Left colon (tissue), 2 donors: ENCODE results near the gene CFAP210. TPM values are rescaled to one million over a fixed set of nuclear protein-coding genes. Genes with fewer than 3 reads are reported as not detected.
"Not testable (repeated sequence)": the region's sequence is repeated elsewhere in the genome, so short reads cannot be mapped to it uniquely, and the experiment has no call there.

Source experiments
- ATAC-seq: fragments of 200-7000 bp; cut with Tn5 transposase; one replicate; pipeline ENCODE4 v1.9.1; 2020; ENCODE audit warnings: mild to moderate bottlenecking, moderate library complexity
- DNase-seq, 2 donors: peaks; one replicate each; pipeline ENCODE4 v3.0.0-alpha.2; 2020
- intact Hi-C, 2 donors: fragments of 100-400 bp; cut with DNase I in 1 of 2; cut with micrococcal nuclease in 1 of 2; formaldehyde crosslinking; loops; one replicate each; pipeline versions ENCODE4 v1.11.2 to v1.14.0; 2022; cut with DNase I, micrococcal nuclease
- total RNA-seq, 2 donors: library from RNA; stranded (reverse); fragmentation: NEBNext Ultra II Directional; extraction: Animal tissue kit (Norgen Biotek cat#: 25700); gene quantifications; one replicate each; pipeline ENCODE4 v1.2.1, GENCODE V29; 2021
- donor health status: DM: no; HTN: no; CAD: no.
- donor health status: DM: yes; HTN: yes; CAD: no.

Gene CFAP210
- total RNA-seq, 2 donors from 2014 or later = not detected

GRCh38 chr2:169684712-169685111, 9.5 kb downstream of the CFAP210 start:
- intact Hi-C loops = loop anchor here in 1 of 2 donors (10.0 kb wide), 1 partner anchor 110 kb away; the partner anchor contains the start of gene FASTKD1
- DNase-seq, ATAC-seq: not testable (repeated sequence)

GRCh38 chr2:169684135-169684565, 10.1 kb downstream of the CFAP210 start:
- no peak for ATAC-seq
- no peak for DNase-seq
- intact Hi-C loops = loop anchor here in 1 of 2 donors (10.0 kb wide), 1 partner anchor 109 kb away; the partner anchor contains the start of gene FASTKD1

- ATAC-seq = no peak
- no peak for DNase-seq
- intact Hi-C loops = loop anchor here in 1 of 2 donors (10.0 kb wide), 1 partner anchor 109 kb away; the partner anchor contains the start of gene FASTKD1
These were observed 10.6 kb downstream of the CFAP210 start for GRCh38 chr2:169683425-169684134.

- intact Hi-C loops = loop anchor here in 1 of 2 donors (10.0 kb wide), 1 partner anchor 108 kb away; the partner anchor contains the start of gene FASTKD1
- no peak for DNase-seq
- no peak for ATAC-seq
These were observed 11.2 kb downstream of the CFAP210 start for GRCh38 chr2:169683054-169683424.

DNA sequence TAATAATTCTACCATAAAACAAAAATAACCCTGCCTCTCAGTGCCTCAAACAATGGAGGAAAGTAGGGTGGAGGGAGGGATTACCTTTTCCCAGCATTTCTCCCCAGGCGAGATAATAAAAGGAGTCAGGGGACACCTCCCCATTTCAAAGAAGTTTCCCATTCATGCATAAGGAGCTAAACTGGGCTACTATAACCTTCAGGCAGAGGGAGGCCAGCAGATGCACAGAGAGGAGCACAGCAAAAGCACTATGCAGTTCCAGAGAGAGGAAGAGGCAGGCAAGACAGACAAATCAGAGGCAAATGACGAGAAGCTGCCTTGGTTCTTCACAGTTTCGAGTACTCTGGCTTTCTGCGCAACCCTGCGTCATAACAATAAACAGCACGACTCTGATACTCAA, 17.4 kb downstream of the CFAP210 start:
- no peak for ATAC-seq
- no peak for DNase-seq
- intact Hi-C loops = no loop called here

DNA sequence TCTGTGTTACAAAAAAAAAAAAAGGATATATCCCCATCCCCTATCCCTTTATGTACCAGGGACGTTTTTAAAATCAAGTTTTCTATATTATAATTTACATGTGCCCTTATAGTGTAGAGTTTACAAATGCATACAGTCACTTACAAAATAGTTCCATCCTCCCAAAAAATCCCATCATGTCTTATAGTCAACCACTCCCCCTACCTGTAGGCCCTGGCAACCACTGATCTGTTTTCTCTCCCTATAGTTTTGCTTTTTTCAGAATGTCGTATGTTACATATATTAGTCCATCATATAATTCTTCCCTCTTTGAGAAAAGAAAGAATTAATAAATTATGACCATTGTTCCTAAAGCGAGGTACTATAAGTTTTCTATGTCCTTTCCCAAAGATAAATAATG, 17.8 kb downstream of the CFAP210 start:
- intact Hi-C loops = no loop called here
- DNase-seq = no peak
- no peak for ATAC-seq

DNA sequence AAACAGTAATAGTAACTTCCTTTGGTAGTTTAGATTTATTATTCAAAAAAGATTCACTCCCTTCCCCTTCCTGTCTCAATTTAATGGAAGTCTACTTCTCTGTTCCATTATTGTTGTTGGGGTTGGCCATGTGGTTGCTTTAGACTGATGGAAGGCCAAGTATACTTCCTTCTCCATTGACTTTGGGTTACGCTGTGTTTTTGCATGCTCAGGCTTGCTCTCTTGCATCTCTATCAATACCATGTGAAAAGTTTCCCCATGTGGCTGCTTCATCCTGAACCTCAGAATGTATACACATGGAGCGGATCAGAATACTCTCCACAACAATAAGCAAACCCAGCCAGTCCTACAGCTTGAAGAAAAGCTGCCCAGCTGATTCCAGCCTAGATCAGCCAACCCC, 20.3 kb downstream of the CFAP210 start:
- DNase-seq = no peak
- ATAC-seq = no peak
- intact Hi-C loops = no loop called here

- no peak for DNase-seq
- no peak for ATAC-seq
- intact Hi-C loops = no loop called here
These were observed 21.1 kb downstream of the CFAP210 start for GRCh38 chr2:169673106-169673505.

- intact Hi-C loops = no loop called here
- ATAC-seq (no peak), DNase-seq (no peak)
These were observed 21.8 kb downstream of the CFAP210 start for GRCh38 chr2:169672406-169672805.

GRCh38 chr2:169670937-169671336, 23.3 kb downstream of the CFAP210 start:
- intact Hi-C loops = no loop called here
- DNase-seq (no peak), ATAC-seq (no peak)

GRCh38 chr2:169670215-169670651, 24.0 kb downstream of the CFAP210 start:
- intact Hi-C loops = no loop called here
- ATAC-seq (no peak), DNase-seq (no peak)

- intact Hi-C loops = no loop called here
- ATAC-seq (no peak), DNase-seq (no peak)
These were observed 26.6 kb downstream of the CFAP210 start for GRCh38 chr2:169667583-169667982.

DNA sequence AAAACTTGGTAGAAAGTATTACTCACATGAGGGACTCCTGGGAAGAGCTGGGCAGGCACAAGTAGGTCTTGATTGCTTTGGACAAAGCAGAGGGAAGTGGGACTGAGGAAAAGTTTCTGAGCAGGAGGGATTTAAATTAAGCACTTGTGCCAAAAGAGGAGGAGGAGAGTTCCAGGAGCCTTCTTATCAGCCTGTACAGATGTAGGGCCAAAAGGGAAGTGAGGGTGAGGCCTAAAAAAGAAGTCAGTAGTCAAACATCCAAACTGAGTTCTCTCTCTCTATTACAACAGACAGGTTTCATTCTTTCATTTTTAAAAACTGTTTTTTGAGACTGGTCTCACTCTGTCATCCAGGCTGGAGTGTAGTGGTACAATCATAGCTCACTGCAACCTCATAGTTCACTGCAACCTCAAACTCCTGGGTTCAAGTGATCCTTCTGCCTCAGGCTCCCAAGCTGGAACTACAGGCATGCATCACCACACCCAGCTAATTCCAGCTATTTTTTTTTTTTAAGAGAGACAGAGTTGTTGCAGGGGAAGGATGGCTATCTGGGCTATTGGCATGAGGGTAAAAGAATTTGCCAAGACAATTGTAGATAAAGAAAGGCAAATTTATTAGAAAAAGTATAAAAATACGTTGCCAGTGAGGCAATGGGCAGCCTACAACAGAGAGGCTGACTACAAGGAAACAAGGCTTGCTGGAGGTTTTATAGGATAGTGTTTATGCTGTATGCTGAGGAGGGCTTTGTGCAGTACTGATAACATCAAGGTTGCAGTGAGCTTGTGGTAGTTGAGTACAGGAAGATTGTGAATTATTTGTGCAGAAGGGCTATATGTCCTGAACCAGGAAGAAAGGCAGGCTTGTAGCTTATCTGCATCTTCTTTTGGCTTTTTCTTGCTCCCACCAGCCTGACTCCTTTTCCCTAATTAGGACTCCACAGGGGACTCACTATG, 29.0 kb downstream of the CFAP210 start:
- DNase-seq (no peak), ATAC-seq (no peak)
- intact Hi-C loops = no loop called here

GRCh38 chr2:169664600-169664977, 29.6 kb downstream of the CFAP210 start:
- intact Hi-C loops = no loop called here
- ATAC-seq = no peak

GRCh38 chr2:169663247-169663646, 31.0 kb downstream of the CFAP210 start:
- DNase-seq = no peak
- intact Hi-C loops = no loop called here
- no peak for ATAC-seq

More at GRCh38 chr2:169664600-169664977, 29.6 kb downstream of the CFAP210 start:
- DNase-seq = no peak

- no peak for DNase-seq
- intact Hi-C loops = no loop called here
- ATAC-seq = no peak
These were observed 31.5 kb downstream of the CFAP210 start for GRCh38 chr2:169662744-169663143.

GRCh38 chr2:169661265-169661664, 32.9 kb downstream of the CFAP210 start:
- intact Hi-C loops = no loop called here
- no peak for DNase-seq
- ATAC-seq = no peak

- ATAC-seq (no peak), DNase-seq (no peak)
- intact Hi-C loops = no loop called here
These were observed 34.9 kb downstream of the CFAP210 start for GRCh38 chr2:169659320-169659719.

DNA sequence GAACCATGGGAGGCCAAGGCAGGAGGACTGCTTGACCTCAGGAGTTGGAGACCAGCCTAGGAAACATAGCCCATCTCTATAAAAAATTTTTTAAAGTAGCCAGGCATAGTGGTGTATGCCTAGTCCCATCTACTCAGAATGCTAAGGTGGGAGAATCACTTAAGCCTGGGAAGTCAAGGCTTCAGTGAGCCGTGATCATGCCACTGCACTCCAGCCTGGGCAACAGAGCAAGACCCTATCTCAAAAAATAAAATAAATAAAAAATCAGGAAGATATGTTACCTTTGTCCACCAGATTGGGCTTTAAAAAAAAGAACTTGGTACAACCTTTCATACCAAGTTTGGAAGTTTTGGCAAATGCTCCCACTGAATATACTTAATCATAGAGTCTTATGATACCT, 35.3 kb downstream of the CFAP210 start:
- intact Hi-C loops = no loop called here
- DNase-seq (no peak), ATAC-seq (no peak)

GRCh38 chr2:169656164-169656563, 38.0 kb downstream of the CFAP210 start:
- no peak for DNase-seq
- ATAC-seq = no peak
- intact Hi-C loops = no loop called here
